ENCODE measurements around the gene TJP1. TPM values are rescaled to one million over a fixed set of nuclear protein-coding genes. Genes with fewer than 3 reads are reported as not detected.
A peak's percentile ranks its signal among the peaks of the same experiment; 100 is the strongest.
"Not testable (repeated sequence)": the region's sequence is repeated elsewhere in the genome, so short reads cannot be mapped to it uniquely, and the experiment has no call there.

The TJP1 gene
- polyA plus RNA-seq, 6 donors from 2014 or later = not detected

- peaks cover 10 to 42% (median 29%) of the 10 kb centered on the region in 7 donors for H3K9me3 Mint-ChIP-seq
- DNase-seq (no peak), ATAC-seq (ENCODE audit: low read depth in 2 of 2) (no peak)
- H3K4me1 Mint-ChIP-seq = no peaks in the 10 kb centered on the region
- peaks cover 0 to 6% (median 0%) of the 10 kb centered on the region in 3 donors for H3K27me3 Mint-ChIP-seq
- H3K4me3 Mint-ChIP-seq = no peak overlapping the region
- no peak overlapping the region for H3K27ac Mint-ChIP-seq
- peaks cover 0 to 12% of the 10 kb centered on the region in 2 donors for H3K36me3 Mint-ChIP-seq
Observed at GRCh38 chr15:29724026-29724425, 98.2 kb downstream of the TJP1 start.

GRCh38 chr15:29713784-29714183 is 108.5 kb downstream of the TJP1 start:
- Mint-ChIP-seq H3K27ac (no peak overlapping the region), H3K4me1 (no peaks in the 10 kb centered on the region), H3K27me3 (peaks cover 0 to 4% (median 0%) of the 10 kb centered on the region in 3 donors), H3K9me3 (peaks cover 0 to 10% (median 2%) of the 10 kb centered on the region in 7 donors), H3K36me3 (no peaks in the 10 kb centered on the region), H3K4me3 (no peak overlapping the region)
- no peak for DNase-seq
- ATAC-seq (ENCODE audit: low read depth in 2 of 2) = no peak

- DNase-seq (no peak), ATAC-seq (ENCODE audit: low read depth in 2 of 2) (no peak)
- no peaks in the 10 kb centered on the region for H3K36me3 Mint-ChIP-seq
- H3K27me3 Mint-ChIP-seq = peaks cover 0 to 4% (median 0%) of the 10 kb centered on the region in 3 donors
- no peaks in the 10 kb centered on the region for H3K4me1 Mint-ChIP-seq
- H3K4me3 Mint-ChIP-seq = no peak overlapping the region
- H3K27ac Mint-ChIP-seq = no peak overlapping the region
- H3K9me3 Mint-ChIP-seq = peaks cover 0 to 1% (median 0%) of the 10 kb centered on the region in 7 donors
Observed at GRCh38 chr15:29712149-29712885, 110.0 kb downstream of the TJP1 start.

- Mint-ChIP-seq H3K4me1 (no peaks in the 10 kb centered on the region), H3K27ac (no peak overlapping the region), H3K4me3 (no peak overlapping the region), H3K36me3 (no peaks in the 10 kb centered on the region), H3K9me3 (no peaks in the 10 kb centered on the region), H3K27me3 (no peaks in the 10 kb centered on the region)
- ATAC-seq (ENCODE audit: low read depth in 2 of 2) (no peak), DNase-seq (no peak)
Observed at GRCh38 chr15:29711531-29711930, 110.7 kb downstream of the TJP1 start.

GRCh38 chr15:29708519-29708918 is 113.7 kb downstream of the TJP1 start:
- Mint-ChIP-seq H3K4me1 (no peaks in the 10 kb centered on the region), H3K36me3 (no peaks in the 10 kb centered on the region), H3K27me3 (no peaks in the 10 kb centered on the region), H3K4me3 (no peak overlapping the region), H3K9me3 (no peaks in the 10 kb centered on the region), H3K27ac (no peak overlapping the region)
- DNase-seq = no peak
- no peak for ATAC-seq (ENCODE audit: low read depth in 2 of 2)

- H3K4me1 Mint-ChIP-seq = no peaks in the 10 kb centered on the region
- DNase-seq (no peak), ATAC-seq (ENCODE audit: low read depth in 2 of 2) (no peak)
- H3K9me3 Mint-ChIP-seq = no peaks in the 10 kb centered on the region
- H3K27me3 Mint-ChIP-seq = no peaks in the 10 kb centered on the region
- H3K4me3 Mint-ChIP-seq = no peak overlapping the region
- no peak overlapping the region for H3K27ac Mint-ChIP-seq
- H3K36me3 Mint-ChIP-seq = no peaks in the 10 kb centered on the region
Observed at GRCh38 chr15:29704950-29705597, 117.2 kb downstream of the TJP1 start.

GRCh38 chr15:29701151-29701550 is 121.1 kb downstream of the TJP1 start:
- Mint-ChIP-seq H3K36me3 (no peaks in the 10 kb centered on the region), H3K4me3 (no peak overlapping the region), H3K27me3 (no peaks in the 10 kb centered on the region), H3K4me1 (no peaks in the 10 kb centered on the region), H3K27ac (no peak overlapping the region), H3K9me3 (peaks cover 0 to 2% (median 0%) of the 10 kb centered on the region in 7 donors)
- no peak for DNase-seq
- ATAC-seq (ENCODE audit: low read depth in 2 of 2) = no peak

- peaks cover 0 to 3% (median 2%) of the 10 kb centered on the region in 7 donors for H3K9me3 Mint-ChIP-seq
- H3K36me3 Mint-ChIP-seq = no peaks in the 10 kb centered on the region
- no peaks in the 10 kb centered on the region for H3K27me3 Mint-ChIP-seq
- H3K4me3 Mint-ChIP-seq = no peak overlapping the region
- no peak for ATAC-seq (ENCODE audit: low read depth in 2 of 2)
- H3K27ac Mint-ChIP-seq = no peak overlapping the region
- no peak for DNase-seq
- no peaks in the 10 kb centered on the region for H3K4me1 Mint-ChIP-seq
Observed at GRCh38 chr15:29700296-29700695, 122.0 kb downstream of the TJP1 start.

GRCh38 chr15:29699791-29700190 is 122.5 kb downstream of the TJP1 start:
- Mint-ChIP-seq H3K36me3 (no peaks in the 10 kb centered on the region), H3K4me3 (no peak overlapping the region), H3K9me3 (peaks cover under 1 to 8% (median 3%) of the 10 kb centered on the region in 7 donors), H3K27ac (no peak overlapping the region), H3K27me3 (no peaks in the 10 kb centered on the region), H3K4me1 (no peaks in the 10 kb centered on the region)
- no peak for DNase-seq
- no peak for ATAC-seq (ENCODE audit: low read depth in 2 of 2)

- Mint-ChIP-seq H3K27me3 (no peaks in the 10 kb centered on the region), H3K4me1 (no peaks in the 10 kb centered on the region)
- ATAC-seq (ENCODE audit: low read depth in 2 of 2) = no peak
Observed at GRCh38 chr15:29698030-29698701, 124.1 kb downstream of the TJP1 start.

GRCh38 chr15:29696950-29697738 is 125.1 kb downstream of the TJP1 start:
- H3K9me3 Mint-ChIP-seq = peaks cover 7 to 24% (median 14%) of the 10 kb centered on the region in 7 donors
- no peaks in the 10 kb centered on the region for H3K36me3 Mint-ChIP-seq
- no peak for ATAC-seq (ENCODE audit: low read depth in 2 of 2)
- no peak overlapping the region for H3K4me3 Mint-ChIP-seq
- H3K27ac Mint-ChIP-seq = no peak overlapping the region
- DNase-seq = no peak
- H3K4me1 Mint-ChIP-seq = no peaks in the 10 kb centered on the region
- H3K27me3 Mint-ChIP-seq = no peaks in the 10 kb centered on the region

More at GRCh38 chr15:29698030-29698701, 124.1 kb downstream of the TJP1 start:
- H3K27ac Mint-ChIP-seq = peak overlapping the region in 1 of 6 donors; percentile 1
- H3K9me3 Mint-ChIP-seq = peaks cover 7 to 24% (median 13%) of the 10 kb centered on the region in 7 donors
- H3K36me3 Mint-ChIP-seq = no peaks in the 10 kb centered on the region
- no peak overlapping the region for H3K4me3 Mint-ChIP-seq
- DNase-seq = no peak

GRCh38 chr15:29696506-29696905 is 125.8 kb downstream of the TJP1 start:
- DNase-seq; ATAC-seq (ENCODE audit: low read depth in 2 of 2); H3K27ac Mint-ChIP-seq; H3K27me3 Mint-ChIP-seq; H3K4me3 Mint-ChIP-seq; H3K4me1 Mint-ChIP-seq; H3K36me3 Mint-ChIP-seq: not testable (repeated sequence)
- H3K9me3 Mint-ChIP-seq = peaks cover 7 to 24% (median 14%) of the 10 kb centered on the region in 7 donors

GRCh38 chr15:29695489-29696167 is 126.6 kb downstream of the TJP1 start:
- Mint-ChIP-seq H3K9me3 (peaks cover 7 to 24% (median 14%) of the 10 kb centered on the region in 7 donors), H3K27ac (no peak overlapping the region), H3K36me3 (no peaks in the 10 kb centered on the region), H3K4me3 (no peak overlapping the region), H3K4me1 (no peaks in the 10 kb centered on the region), H3K27me3 (peaks cover 0 to 8% (median 7%) of the 10 kb centered on the region in 3 donors)
- DNase-seq = no peak
- no peak for ATAC-seq (ENCODE audit: low read depth in 2 of 2)

Measured in naive B cell (primary cell).